ENCODE measurements around the gene CWC27.
"Not testable (repeated sequence)": the region's sequence is repeated elsewhere in the genome, so short reads cannot be mapped to it uniquely, and the experiment has no call there.

The CWC27 gene

GRCh38 chr5:64790210-64790609 is 21.5 kb downstream of the CWC27 start:
- no peak for DNase-seq

DNA sequence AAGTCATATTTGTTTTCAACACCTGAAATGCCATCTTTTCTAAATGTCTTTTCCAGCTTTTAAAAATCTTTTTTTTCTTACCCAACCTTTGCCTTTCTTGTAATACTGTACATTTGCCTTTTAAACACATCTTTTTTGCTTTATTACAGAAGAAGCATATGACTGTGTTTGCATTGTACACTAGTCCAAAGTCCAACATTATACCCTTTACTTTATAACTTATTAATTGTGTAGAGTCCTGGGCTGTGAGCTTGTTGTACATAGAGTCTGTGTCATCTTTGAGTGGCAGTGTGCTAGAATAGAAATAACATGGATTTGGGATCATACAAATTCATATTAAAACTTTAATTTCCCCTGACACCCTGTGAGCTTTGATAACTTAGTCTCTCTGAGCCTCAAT is 23.7 kb downstream of the CWC27 start:
- no peak for DNase-seq

DNA sequence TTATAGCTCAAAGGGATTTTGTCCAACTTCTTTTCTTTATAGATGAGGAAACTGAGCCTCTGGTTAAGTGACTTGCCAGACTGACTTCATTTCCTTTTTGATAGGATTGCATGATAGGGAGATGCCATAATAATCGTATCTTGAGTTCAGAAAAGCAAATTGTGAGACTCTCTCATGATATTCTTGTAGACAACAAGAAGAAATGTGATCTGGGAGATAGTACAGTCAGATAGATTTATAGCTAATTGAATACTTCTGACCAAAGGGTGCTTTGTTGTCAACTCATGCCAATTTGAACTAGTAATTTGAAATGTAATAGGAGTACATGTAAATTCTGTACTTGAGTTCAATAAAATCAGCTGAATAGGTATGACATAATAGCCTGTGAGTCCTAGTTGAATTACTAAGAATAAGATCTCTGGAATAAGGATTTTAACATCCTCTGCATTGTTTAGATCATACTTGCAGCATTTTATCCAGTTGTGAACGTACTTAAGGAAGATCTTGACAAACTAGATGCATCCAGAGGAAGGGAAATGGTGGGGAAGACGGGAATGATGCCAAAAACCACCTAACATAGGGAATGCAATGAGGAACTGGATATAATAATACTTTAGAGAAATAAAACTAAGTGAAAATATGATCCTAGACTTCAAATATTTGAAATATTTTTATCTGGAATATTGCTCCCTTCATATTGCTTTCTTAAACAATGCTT is 25.5 kb downstream of the CWC27 start:
- DNase-seq, result no peak

GRCh38 chr5:64796301-64796700 is 27.6 kb downstream of the CWC27 start:
- DNase-seq, result no peak

GRCh38 chr5:64800926-64801325 is 32.2 kb downstream of the CWC27 start:
- DNase-seq, result no peak

- DNase-seq, result no peak
Measured at GRCh38 chr5:64806537-64806936, 37.8 kb downstream of the CWC27 start.

GRCh38 chr5:64807520-64807919 is 38.8 kb downstream of the CWC27 start:
- DNase-seq, result no peak

DNA sequence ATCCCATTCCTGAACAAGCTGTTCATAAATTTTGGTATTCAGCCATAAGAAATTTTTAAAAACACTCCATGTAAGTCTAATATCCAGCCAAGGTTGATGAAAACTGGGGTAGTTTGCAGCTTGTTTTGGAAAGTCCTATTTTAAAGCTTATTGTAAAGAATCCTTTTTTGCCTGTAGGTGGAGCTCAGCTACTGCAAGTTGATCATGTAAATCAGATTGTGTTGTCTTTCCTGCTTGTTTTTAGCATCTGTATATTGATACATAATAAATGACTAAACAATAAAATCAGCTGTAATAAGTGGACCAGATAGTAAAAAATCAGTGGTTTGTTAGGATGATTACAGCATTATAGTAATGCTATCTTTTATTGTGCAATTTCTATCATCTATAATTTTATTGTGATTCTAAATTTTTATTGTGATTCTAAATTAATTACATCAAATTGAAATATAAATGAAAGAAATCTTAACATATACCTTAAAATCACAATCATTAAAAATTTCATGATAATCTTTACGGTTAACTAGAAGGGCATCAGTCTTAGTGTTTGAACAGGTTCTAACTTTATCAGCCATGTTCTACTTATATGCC is 42.4 kb downstream of the CWC27 start:
- DNase-seq, result peak; percentile 38

GRCh38 chr5:64814073-64814472 is 45.3 kb downstream of the CWC27 start:
- DNase-seq, result no peak

DNA sequence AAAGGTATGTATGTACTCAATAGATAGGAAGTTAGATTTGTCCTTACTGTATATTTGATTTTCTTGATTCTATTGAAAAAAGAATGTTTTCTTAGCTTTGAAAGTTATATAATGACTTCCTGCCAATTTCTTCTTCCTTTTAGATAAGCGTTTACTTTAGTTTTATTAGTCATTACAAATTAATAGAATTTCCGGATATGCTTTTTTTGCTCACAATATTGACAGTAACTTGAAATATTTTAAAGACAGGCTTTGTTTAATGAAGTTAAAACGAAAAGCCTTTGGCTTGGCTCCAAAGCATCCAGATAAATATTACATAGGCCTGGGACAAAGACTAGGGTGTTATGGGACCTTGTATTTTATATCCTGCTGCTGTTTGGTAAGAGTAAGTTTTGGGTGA is 49.5 kb downstream of the CWC27 start:
- no peak for DNase-seq

DNA sequence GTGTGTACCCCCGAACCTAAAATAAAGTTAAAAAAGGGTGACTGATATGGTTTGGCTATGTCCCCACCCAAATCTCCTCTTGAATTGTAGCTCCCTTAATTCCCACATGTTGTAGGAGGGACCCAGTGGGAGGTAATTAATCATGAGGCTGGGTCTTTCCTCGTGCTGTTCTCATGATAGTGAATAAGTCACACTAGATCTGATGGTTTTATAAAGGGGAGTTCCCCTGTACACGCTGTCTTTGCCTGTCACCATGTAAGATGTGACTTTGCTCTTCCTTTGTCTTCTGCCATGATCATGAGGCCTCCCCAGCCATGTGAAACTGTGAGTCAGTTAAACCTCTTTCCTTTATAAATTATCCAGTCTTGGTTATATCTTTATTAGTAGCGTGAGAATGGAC is 50.6 kb downstream of the CWC27 start:
- not testable (repeated sequence) for DNase-seq

GRCh38 chr5:64822320-64822719 is 53.6 kb downstream of the CWC27 start:
- no peak for DNase-seq

DNA sequence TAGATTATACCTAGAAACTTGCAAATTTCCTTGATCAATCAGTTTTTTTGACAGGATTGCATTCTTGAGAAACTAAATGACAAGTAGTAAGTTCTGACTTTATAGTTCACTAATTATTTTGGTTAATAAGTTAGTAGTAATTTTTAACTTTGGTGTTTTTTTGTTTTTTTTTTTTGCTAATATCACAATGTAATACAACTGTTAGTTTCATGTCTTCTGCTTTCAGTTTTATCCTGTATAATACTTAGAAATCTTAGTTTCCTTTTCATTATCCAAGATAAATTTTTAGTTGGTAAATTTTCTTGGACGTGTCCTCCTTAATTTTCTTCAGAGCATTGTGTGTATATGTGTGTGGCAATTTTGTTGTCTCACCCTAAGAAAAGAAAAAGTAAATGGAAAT is 57.8 kb downstream of the CWC27 start:
- no peak for DNase-seq

DNA sequence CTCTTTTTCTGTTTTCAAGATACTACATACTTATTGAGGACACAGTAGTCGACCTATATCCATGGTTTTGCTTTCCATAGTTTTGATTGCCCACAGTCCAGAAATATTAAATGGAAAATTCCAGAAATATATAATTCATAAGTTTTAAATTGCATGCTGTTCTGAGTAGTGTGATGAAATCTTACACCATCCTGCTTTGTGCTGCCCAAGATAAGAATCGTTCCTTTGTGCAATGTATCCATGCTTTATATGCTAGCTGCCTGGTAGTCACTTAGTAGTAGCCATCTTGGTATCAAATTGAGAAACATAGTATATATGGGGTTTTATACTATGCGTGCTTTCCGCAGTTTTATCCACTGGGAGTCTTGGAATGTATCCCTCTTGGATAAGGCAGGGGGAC is 59.0 kb downstream of the CWC27 start:
- no peak for DNase-seq

DNA sequence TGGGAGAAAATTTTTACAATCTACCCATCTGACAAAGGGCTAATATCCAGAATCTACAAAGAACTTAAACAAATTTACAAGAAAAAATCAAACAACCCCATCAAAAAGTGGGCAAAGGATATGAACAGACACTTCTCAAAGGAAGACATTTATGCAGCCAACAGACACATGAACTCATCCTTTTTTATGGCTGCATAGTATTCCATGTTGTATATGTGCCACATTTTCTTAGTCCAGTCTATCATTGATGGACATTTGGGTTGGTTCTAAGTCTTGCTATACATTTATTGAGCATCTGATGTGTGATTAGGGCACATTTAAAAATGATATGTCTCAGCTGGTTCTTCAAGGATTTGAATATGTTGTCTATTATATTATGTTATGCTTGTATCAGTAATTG is 61.9 kb downstream of the CWC27 start:
- DNase-seq, result not testable (repeated sequence)

GRCh38 chr5:64831996-64832395 is 63.3 kb downstream of the CWC27 start:
- no peak for DNase-seq

GRCh38 chr5:64834037-64834436 is 65.3 kb downstream of the CWC27 start:
- no peak for DNase-seq

DNA sequence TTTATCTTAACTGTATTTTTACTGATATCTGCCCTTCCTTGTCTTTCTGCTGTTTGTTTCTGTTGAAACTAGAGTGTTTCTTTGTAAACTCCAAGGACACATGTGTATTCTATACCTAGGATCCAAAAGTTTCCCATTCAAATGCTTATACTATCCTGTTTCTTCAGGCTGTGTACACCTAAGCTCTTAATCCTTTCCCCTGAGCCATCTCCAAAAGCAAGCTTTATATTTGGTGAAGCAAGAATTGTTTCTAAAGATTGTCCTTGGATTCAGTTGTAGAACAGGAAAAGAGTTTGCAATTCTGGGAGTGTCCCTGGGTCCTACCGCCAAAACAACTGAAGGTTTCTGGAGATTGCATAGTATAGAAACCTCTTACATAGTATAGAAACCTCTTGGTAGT is 65.9 kb downstream of the CWC27 start:
- no peak for DNase-seq

- no peak for DNase-seq
Measured at GRCh38 chr5:64835266-64835665, 66.5 kb downstream of the CWC27 start.

DNA sequence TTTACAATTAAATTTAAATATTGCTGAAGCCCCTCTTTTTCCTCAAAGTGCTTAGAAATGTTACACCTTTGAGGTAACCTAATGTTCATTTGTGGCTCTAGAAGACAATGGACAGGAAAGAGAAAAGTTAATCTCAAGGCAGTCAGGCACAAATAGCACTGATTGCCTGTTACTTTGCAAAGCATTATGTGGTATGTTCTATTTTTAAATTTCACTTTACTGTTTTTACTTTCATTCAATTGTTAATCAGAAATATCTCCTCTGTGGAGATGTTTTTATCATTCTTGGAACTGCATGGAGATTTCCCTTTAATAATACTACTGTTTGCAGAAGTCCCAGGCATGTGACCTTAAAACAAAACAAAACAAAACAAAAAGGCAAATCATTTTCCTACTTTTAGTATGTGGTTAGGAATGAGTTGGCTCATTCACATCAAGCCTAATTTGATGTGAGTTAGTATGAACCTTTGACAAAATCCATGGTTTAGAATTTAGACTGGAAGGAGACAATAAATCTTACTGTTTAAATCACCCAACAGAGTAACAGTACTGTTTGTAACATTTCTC is 67.5 kb downstream of the CWC27 start:
- DNase-seq, result no peak

DNA sequence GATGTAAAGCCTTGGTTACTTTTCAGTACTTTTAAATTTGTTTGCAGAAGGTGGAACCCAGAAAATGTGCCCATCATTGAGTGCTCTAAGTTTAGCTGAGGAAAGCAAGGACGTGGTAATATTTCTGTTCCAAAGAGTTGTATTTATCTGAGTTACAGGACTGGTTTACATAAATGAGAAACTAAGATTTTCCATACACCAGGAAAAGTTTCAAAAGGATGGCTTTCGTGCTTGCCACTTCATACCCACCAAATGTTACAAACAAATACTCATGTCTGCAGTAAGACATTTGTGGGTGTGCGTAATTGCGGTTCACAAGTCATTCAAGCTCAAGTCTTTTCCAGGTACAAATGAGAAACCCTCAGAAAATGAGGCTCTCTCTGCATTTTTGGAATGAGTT is 68.1 kb downstream of the CWC27 start:
- DNase-seq, result no peak

GRCh38 chr5:64838376-64838775 is 69.6 kb downstream of the CWC27 start:
- DNase-seq, result no peak

GRCh38 chr5:64838803-64839202 is 70.1 kb downstream of the CWC27 start:
- no peak for DNase-seq

GRCh38 chr5:64839936-64840335 is 71.2 kb downstream of the CWC27 start:
- no peak for DNase-seq

- no peak for DNase-seq
Measured at GRCh38 chr5:64840958-64841357, 72.2 kb downstream of the CWC27 start.

Measured in NCI-H1105 treated with DMSO at 0.1 percent for 48 hours (cell line).